HEK293 (cell line): Measurements from ENCODE around the gene ATP6V0A4.
"Not testable (repeated sequence)": the region's sequence is repeated elsewhere in the genome, so short reads cannot be mapped to it uniquely, and the experiment has no call there.

Source experiments
- CTCF ChIA-PET: fragments of 350-600 bp; formaldehyde crosslinking; extraction: SDS; loops from one replicate; lab custom pipeline; 2021; ENCODE audit warnings: antibody characterized with exemption; lab: Yijun Ruan, JAX
- POLR2A ChIA-PET: fragments of 300-600 bp; formaldehyde crosslinking; extraction: SDS; loops from one replicate; lab custom pipeline; 2020; ENCODE audit warnings: antibody characterized with exemption, inconsistent platforms; lab: Yijun Ruan, JAX
- H3K27ac ChIP-seq: fragments of 200-500 bp; sonication (Bioruptor generic); 2 replicates; pipeline ENCODE4 v1.5.1; 2014; ENCODE audit warnings: low read depth, low read length, control low read depth, inconsistent platforms; ENCODE audit errors: extremely low read depth
- H3K36me3 ChIP-seq, 2 experiments: fragments of 200-500 bp in 1 of 2; sonication (Bioruptor generic) in 1 of 2; 1 replicate in 1 of 2; 2 replicates in 1 of 2; pipeline ENCODE4 v1.5.1; 2014 to 2017; ENCODE audit warnings: inconsistent platforms in 2 of 2, low read length in 2 of 2; ENCODE audit not compliant: control insufficient read depth in 2 of 2, insufficient read depth in 1 of 2
- H3K4me1 ChIP-seq: fragments of 200-500 bp; sonication (Bioruptor generic); 2 replicates; pipeline ENCODE4 v1.5.1; 2014; ENCODE audit warnings: mild to moderate bottlenecking, low read length, inconsistent platforms; ENCODE audit not compliant: control insufficient read depth, insufficient read depth
- H3K4me3 ChIP-seq: 2 replicates; pipeline ENCODE4 v1.5.1; 2011; ENCODE audit warnings: low read depth, mild to moderate bottlenecking, control low read depth, low read length, moderate library complexity
- H3K9me3 ChIP-seq: fragments of 200-500 bp; sonication (Bioruptor generic); 2 replicates; pipeline ENCODE4 v1.5.1; 2014; ENCODE audit warnings: low read depth, low read length, inconsistent platforms; ENCODE audit not compliant: control insufficient read depth, insufficient read depth
- HOXA7 ChIP-seq: sonication (generic); formaldehyde crosslinking; IDR thresholded peaks from 2 replicates; pipeline ENCODE4 v1.8.1; 2022; ENCODE audit warnings: missing genetic modification reagents, borderline replicate concordance
- KLF7 ChIP-seq: fragments of 450-650 bp; formaldehyde crosslinking; IDR thresholded peaks from 2 replicates; pipeline ENCODE4 v1.5.1; 2016; ENCODE audit warnings: missing biosample characterization, missing genetic modification characterization, borderline replicate concordance
- SCRT2 ChIP-seq: fragments of 450-650 bp; formaldehyde crosslinking; IDR thresholded peaks from 2 replicates; pipeline ENCODE4 v1.5.1; 2016; ENCODE audit warnings: missing biosample characterization, missing genetic modification characterization
- TCF7L2 ChIP-seq: IDR thresholded peaks from 2 replicates; pipeline ENCODE4 v1.6.1; 2011; ENCODE audit warnings: low read depth, mild to moderate bottlenecking, inconsistent platforms, low read length, moderate library complexity, borderline replicate concordance
- YY1 ChIP-seq: fragments of 450-650 bp; formaldehyde crosslinking; IDR thresholded peaks from 2 replicates; pipeline ENCODE4 v1.5.1; 2018; ENCODE audit warnings: missing biosample characterization, missing genetic modification characterization
- ZFHX2 ChIP-seq: fragments of 450-650 bp; formaldehyde crosslinking; conservative IDR thresholded peaks from 2 replicates; pipeline ENCODE4 v1.5.1; 2016; ENCODE audit warnings: missing biosample characterization, missing genetic modification characterization
- ZFP37 ChIP-seq: fragments of 450-650 bp; formaldehyde crosslinking; IDR thresholded peaks from 2 replicates; pipeline ENCODE4 v1.5.1; 2016; ENCODE audit warnings: missing biosample characterization, missing genetic modification characterization
- ZNF157 ChIP-seq: fragments of 450-650 bp; formaldehyde crosslinking; IDR thresholded peaks from 2 replicates; pipeline ENCODE4 v1.5.1; 2016; ENCODE audit warnings: missing biosample characterization, missing genetic modification characterization
- ZNF169 ChIP-seq: fragments of 450-650 bp; formaldehyde crosslinking; IDR thresholded peaks from 2 replicates; pipeline ENCODE4 v1.5.1; 2016; ENCODE audit warnings: missing biosample characterization, missing genetic modification characterization
- ZNF202 ChIP-seq: fragments of 450-650 bp; formaldehyde crosslinking; IDR thresholded peaks from 2 replicates; pipeline ENCODE4 v1.5.1; 2016; ENCODE audit warnings: missing biosample characterization, missing genetic modification characterization, borderline replicate concordance
- ZNF354C ChIP-seq: fragments of 450-650 bp; formaldehyde crosslinking; IDR thresholded peaks from 2 replicates; pipeline ENCODE4 v1.5.1; 2016; ENCODE audit warnings: missing biosample characterization, missing genetic modification characterization, low read depth, borderline replicate concordance
- ZNF366 ChIP-seq: fragments of 450-650 bp; formaldehyde crosslinking; conservative IDR thresholded peaks from 2 replicates; pipeline ENCODE4 v1.5.1; 2016; ENCODE audit warnings: missing biosample characterization, missing genetic modification characterization
- ZNF394 ChIP-seq: fragments of 450-650 bp; formaldehyde crosslinking; IDR thresholded peaks from 2 replicates; pipeline ENCODE4 v1.5.1; 2016; ENCODE audit warnings: missing biosample characterization, missing genetic modification characterization, mild to moderate bottlenecking, moderate library complexity, borderline replicate concordance
- ZNF549 ChIP-seq: fragments of 450-650 bp; IDR thresholded peaks from 2 replicates; pipeline ENCODE4 v1.5.1; 2018; ENCODE audit warnings: missing biosample characterization, missing genetic modification characterization, mild to moderate bottlenecking, inconsistent platforms, moderate library complexity
- ZNF558 ChIP-seq: fragments of 450-650 bp; formaldehyde crosslinking; IDR thresholded peaks from 2 replicates; pipeline ENCODE4 v1.5.1; 2016; ENCODE audit warnings: missing biosample characterization, missing genetic modification characterization
- ZNF600 ChIP-seq: fragments of 450-650 bp; formaldehyde crosslinking; IDR thresholded peaks from 2 replicates; pipeline ENCODE4 v1.5.1; 2016; ENCODE audit warnings: missing biosample characterization, missing genetic modification characterization
- ZNF670 ChIP-seq: fragments of 450-650 bp; formaldehyde crosslinking; IDR thresholded peaks from 2 replicates; pipeline ENCODE4 v1.5.1; 2016; ENCODE audit warnings: missing biosample characterization, missing genetic modification characterization, low read depth
- ZNF830 ChIP-seq: fragments of 450-650 bp; IDR thresholded peaks from 2 replicates; pipeline ENCODE4 v1.5.0; 2018; ENCODE audit warnings: missing biosample characterization, missing genetic modification characterization, low read depth, mild to moderate bottlenecking, moderate library complexity
- TF ChIP-seq, protein P1 (sequence below): fragments of 450-650 bp; formaldehyde crosslinking; IDR thresholded peaks from 2 replicates; pipeline ENCODE4 v1.5.1; 2016; ENCODE audit warnings: missing biosample characterization, missing genetic modification characterization
- TF ChIP-seq, protein P2 (sequence below): fragments of 450-650 bp; IDR thresholded peaks from 2 replicates; pipeline ENCODE4 v1.5.1; 2018; ENCODE audit warnings: missing biosample characterization, missing genetic modification characterization

Gene ATP6V0A4

DNA sequence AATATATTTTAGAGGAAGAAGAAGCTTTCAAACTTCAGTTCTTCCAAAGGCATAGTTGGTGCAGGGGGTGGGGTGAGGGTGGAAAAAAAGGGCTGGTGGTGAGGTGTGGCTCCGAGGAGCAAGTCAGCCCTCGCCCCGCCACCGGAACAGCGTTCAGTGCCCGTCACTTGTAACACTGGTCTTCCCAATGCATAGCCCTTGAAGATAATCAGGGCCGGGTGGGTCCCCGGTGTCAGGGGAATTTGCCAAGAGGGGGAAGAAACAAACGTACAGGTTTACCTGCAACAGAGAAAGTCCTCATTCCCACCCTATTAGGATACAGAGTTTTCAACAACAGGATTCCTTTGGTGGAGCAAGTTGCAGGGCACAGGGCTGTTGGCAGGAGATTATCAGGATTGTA, 98.3 kb downstream of the ATP6V0A4 start:
- CTCF ChIA-PET: no interaction called here

DNA sequence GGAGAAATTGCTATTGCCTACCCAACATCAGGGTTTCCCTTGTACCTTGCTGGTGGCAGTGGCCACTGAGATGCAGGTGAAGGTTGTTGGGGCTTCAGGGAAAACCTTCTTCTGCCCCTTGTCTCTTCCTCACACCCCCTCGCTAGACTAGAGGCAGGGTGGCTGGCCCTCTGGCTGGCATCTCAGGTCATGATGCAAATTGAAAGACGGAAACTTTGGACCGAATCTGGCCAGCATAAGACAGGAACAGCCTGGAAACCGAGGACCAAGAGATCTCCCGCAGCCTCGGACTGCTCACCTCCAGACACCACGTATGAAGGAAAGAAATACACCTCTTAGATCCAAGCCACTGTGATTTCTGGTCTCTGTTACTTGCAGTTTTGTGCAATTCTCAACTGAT, 99.7 kb downstream of the ATP6V0A4 start:
- Histone ChIP-seq H3K27ac (no peak overlapping the region), H3K9me3 (no peaks in the 10 kb centered on the region), H3K4me1 (no peaks in the 10 kb centered on the region), H3K4me3 (no peak overlapping the region), H3K36me3 (no peaks in the 10 kb centered on the region)
- ChIA-PET POLR2A (no interaction called here), CTCF (no interaction called here)
- TF ChIP-seq ZNF558 (tag by site-specific recombination): no peak
- no peak for TF ChIP-seq ZNF354C (tag by site-specific recombination)
- no peak for TF ChIP-seq TCF7L2
- no peak for TF ChIP-seq ZNF830 (tag by site-specific recombination)

More for the DNA sequence above, 98.3 kb downstream of the ATP6V0A4 start:
- POLR2A ChIA-PET: no interaction called here
- Histone ChIP-seq H3K27ac (no peak overlapping the region), H3K9me3 (no peaks in the 10 kb centered on the region), H3K36me3 (no peaks in the 10 kb centered on the region)
- TF ChIP-seq HOXA7 (CRISPR knock-in tag) (no peak), ZFHX2 (tag by site-specific recombination) (no peak), ZNF600 (tag by site-specific recombination) (no peak), ZNF394 (no peak), ZNF169 (tag by site-specific recombination) (no peak), ZFP37 (no peak), KLF7 (no peak), ZNF670 (tag by site-specific recombination) (no peak), ZNF549 (tag by site-specific recombination) (no peak), YY1 (tag by site-specific recombination) (no peak), SCRT2 (tag by site-specific recombination) (no peak)
- TF ChIP-seq, protein P1, sequence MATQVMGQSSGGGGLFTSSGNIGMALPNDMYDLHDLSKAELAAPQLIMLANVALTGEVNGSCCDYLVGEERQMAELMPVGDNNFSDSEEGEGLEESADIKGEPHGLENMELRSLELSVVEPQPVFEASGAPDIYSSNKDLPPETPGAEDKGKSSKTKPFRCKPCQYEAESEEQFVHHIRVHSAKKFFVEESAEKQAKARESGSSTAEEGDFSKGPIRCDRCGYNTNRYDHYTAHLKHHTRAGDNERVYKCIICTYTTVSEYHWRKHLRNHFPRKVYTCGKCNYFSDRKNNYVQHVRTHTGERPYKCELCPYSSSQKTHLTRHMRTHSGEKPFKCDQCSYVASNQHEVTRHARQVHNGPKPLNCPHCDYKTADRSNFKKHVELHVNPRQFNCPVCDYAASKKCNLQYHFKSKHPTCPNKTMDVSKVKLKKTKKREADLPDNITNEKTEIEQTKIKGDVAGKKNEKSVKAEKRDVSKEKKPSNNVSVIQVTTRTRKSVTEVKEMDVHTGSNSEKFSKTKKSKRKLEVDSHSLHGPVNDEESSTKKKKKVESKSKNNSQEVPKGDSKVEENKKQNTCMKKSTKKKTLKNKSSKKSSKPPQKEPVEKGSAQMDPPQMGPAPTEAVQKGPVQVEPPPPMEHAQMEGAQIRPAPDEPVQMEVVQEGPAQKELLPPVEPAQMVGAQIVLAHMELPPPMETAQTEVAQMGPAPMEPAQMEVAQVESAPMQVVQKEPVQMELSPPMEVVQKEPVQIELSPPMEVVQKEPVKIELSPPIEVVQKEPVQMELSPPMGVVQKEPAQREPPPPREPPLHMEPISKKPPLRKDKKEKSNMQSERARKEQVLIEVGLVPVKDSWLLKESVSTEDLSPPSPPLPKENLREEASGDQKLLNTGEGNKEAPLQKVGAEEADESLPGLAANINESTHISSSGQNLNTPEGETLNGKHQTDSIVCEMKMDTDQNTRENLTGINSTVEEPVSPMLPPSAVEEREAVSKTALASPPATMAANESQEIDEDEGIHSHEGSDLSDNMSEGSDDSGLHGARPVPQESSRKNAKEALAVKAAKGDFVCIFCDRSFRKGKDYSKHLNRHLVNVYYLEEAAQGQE: no peak
- TF ChIP-seq, all 188 proteins: peak for 0
- Histone ChIP-seq H3K4me3 (no peak overlapping the region), H3K4me1 (no peaks in the 10 kb centered on the region)

DNA sequence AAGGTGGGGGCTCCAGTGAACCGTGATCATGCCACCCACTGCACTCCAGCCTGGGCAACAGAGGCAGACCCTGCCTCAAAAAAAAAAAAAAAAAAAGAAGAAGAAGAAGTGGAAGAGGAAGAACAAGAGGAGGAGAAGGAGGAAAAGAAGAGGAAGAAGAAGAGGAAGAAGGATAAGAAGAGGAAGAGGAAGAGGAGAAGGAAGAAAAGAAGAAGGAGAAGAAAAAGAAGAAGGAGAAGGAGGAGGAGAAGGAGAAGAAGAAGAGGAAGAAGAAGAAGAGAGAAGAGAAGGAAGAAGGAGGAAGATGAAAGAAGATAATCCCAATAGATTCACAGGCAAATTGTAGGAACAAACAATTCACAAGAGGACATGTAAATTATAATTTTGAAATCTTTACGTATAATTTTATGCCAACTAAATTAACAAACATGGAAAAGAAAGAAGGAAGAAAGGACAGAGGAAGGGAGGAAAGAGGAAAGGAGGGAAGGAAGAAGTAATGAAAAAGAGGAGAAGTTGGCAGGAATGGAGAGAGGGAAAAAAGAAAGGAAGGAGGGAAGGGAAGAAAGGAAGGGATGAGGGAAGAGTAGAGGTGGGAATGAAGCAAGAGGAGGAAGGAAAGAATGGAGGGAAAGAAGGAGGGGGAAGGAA, 100.3 kb downstream of the ATP6V0A4 start:
- TF ChIP-seq ZNF202 (no peak), ZNF157 (tag by site-specific recombination) (no peak), ZNF366 (tag by site-specific recombination) (peak; percentile 75)
- TF ChIP-seq, protein P2, sequence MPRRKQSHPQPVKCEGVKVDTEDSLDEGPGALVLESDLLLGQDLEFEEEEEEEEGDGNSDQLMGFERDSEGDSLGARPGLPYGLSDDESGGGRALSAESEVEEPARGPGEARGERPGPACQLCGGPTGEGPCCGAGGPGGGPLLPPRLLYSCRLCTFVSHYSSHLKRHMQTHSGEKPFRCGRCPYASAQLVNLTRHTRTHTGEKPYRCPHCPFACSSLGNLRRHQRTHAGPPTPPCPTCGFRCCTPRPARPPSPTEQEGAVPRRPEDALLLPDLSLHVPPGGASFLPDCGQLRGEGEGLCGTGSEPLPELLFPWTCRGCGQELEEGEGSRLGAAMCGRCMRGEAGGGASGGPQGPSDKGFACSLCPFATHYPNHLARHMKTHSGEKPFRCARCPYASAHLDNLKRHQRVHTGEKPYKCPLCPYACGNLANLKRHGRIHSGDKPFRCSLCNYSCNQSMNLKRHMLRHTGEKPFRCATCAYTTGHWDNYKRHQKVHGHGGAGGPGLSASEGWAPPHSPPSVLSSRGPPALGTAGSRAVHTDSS (tag by site-specific recombination): peak; percentile 73
- Histone ChIP-seq H3K4me3 (no peak overlapping the region), H3K4me1 (no peaks in the 10 kb centered on the region), H3K36me3 (no peaks in the 10 kb centered on the region), H3K9me3 (no peaks in the 10 kb centered on the region), H3K27ac (no peak overlapping the region)
- ChIA-PET POLR2A (no interaction called here), CTCF (no interaction called here)

DNA sequence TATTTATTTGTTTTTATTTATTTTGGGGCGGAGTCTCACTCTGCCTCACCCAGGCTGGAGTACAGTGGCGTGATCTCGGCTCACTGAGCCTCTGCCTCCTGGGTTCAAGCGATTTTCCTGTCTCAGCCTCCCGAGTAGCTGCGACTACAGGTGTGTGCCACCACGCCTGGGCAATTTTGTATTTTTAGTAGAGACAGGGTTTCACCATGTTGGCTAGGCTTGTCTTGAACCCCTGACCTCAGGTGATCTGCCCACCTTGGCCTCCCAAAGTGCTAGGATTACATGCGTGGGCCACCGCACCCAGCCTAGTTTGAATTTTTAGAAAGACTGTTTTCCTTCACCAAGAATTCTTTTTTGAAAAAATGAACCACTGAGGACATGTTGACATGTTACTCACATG, 102.2 kb downstream of the ATP6V0A4 start:
- H3K27ac ChIP-seq, H3K4me3 ChIP-seq, H3K4me1 ChIP-seq, H3K36me3 ChIP-seq, H3K9me3 ChIP-seq, CTCF ChIA-PET, POLR2A ChIA-PET: not testable (repeated sequence)
